AG04450 (cell line): ENCODE data around the gene TOX3. TPM values are rescaled to one million over a fixed set of nuclear protein-coding genes. Genes with fewer than 3 reads are reported as not detected.

Experiments
- CTCF ChIA-PET: fragments of 300-600, 350-600 bp; formaldehyde crosslinking; extraction: SDS; loops from one replicate; lab custom pipeline; 2022; ENCODE audit warnings: antibody characterized with exemption, inconsistent platforms; lab: Charles Lee
- POLR2A ChIA-PET: fragments of 350-600 bp; formaldehyde crosslinking; extraction: SDS; loops from one replicate; lab custom pipeline; 2021; ENCODE audit warnings: antibody characterized with exemption, inconsistent platforms; lab: Yijun Ruan, JAX
- DNase-seq: peaks from one replicate; pipeline ENCODE4 v3.0.0-alpha.2; 2011; ENCODE audit warnings: low read depth, low spot score
- H3K27ac ChIP-seq: one replicate; pipeline ENCODE4 v1.5.1; 2012; ENCODE audit warnings: low read depth, low read length, control low read depth
- H3K27me3 ChIP-seq: one replicate; pipeline ENCODE4 v1.6.0; 2012; ENCODE audit warnings: low read length; ENCODE audit not compliant: control insufficient read depth, insufficient read depth
- H3K4me3 ChIP-seq: 2 replicates; pipeline ENCODE4 v1.5.1; 2011; ENCODE audit warnings: mild to moderate bottlenecking, low read depth, low read length, control low read depth
- H3K9me3 ChIP-seq: 2 replicates; pipeline ENCODE4 v1.5.1; 2012; ENCODE audit warnings: low read length; ENCODE audit not compliant: control insufficient read depth, insufficient read depth
- polyA plus RNA-seq: library from polyadenylated mRNA; depleted of rRNA; stranded (reverse); fragments of >200 nt; gene quantifications from 2 replicates; pipeline ENCODE4 v1.2.3, GENCODE V29; 2011
- TF ChIP-seq, protein P1 (sequence below): IDR thresholded peaks from 2 replicates; pipeline ENCODE4 v1.5.1; 2011; ENCODE audit warnings: low read depth, low read length, control low read depth, inconsistent platforms

Gene TOX3
- polyA plus RNA-seq, 1 experiment = not detected

GRCh38 chr16:52586159-52586558 lies 39.2 kb upstream of the TOX3 start:
- POLR2A ChIA-PET = no interaction called here
- TF ChIP-seq, protein P1, sequence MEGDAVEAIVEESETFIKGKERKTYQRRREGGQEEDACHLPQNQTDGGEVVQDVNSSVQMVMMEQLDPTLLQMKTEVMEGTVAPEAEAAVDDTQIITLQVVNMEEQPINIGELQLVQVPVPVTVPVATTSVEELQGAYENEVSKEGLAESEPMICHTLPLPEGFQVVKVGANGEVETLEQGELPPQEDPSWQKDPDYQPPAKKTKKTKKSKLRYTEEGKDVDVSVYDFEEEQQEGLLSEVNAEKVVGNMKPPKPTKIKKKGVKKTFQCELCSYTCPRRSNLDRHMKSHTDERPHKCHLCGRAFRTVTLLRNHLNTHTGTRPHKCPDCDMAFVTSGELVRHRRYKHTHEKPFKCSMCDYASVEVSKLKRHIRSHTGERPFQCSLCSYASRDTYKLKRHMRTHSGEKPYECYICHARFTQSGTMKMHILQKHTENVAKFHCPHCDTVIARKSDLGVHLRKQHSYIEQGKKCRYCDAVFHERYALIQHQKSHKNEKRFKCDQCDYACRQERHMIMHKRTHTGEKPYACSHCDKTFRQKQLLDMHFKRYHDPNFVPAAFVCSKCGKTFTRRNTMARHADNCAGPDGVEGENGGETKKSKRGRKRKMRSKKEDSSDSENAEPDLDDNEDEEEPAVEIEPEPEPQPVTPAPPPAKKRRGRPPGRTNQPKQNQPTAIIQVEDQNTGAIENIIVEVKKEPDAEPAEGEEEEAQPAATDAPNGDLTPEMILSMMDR = no peak
- H3K27me3 ChIP-seq = no peaks in the 10 kb centered on the region

DNA sequence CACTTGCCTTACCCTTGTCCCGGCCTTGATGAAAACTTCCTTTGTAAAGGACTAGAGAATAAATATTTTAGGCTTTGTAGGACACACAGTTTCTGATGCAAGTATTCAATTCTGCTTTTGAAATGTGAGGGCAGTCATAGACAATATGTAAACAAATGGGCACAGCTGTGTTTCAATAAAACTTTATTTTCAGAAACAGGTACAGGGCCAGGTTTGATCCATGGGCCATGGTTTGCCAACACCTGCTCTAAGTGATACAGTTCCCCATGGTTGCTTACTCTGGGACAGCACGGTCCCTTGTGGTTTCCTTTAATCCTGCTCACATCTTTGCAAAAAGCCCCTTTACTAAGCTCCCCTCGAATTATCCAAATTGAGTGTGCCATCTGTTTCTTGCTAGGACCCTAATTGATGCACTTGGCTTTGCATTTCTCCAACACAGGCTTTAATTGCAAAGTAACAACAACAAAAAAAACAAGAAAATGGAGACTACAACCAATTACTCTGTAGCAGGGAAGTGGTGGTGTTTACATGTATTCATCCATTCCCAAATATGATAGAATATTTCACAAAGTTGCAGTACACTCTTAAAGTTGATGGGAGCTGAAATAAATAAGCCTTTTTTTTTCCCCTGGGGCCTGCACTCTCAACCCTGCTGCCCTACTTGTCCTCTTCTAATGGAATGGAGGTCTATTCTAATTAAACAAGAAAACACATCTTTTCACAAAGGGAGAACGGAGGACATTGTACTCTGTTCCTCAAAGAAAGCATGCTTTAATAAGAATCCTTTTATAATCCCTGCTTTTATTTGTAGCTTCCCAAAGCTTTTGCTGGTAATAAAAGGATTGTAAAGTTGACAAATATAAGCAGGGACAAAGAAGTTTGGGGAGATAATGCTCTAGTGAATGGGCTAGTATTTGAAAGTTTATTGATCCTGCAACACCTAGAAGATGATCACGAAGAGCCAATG lies 37.7 kb upstream of the TOX3 start:
- no peaks in the 10 kb centered on the region for H3K27me3 ChIP-seq
- CTCF ChIA-PET = no interaction called here
- POLR2A ChIA-PET = no interaction called here
- no peak overlapping the region for H3K4me3 ChIP-seq
- DNase-seq = no peak
- peaks cover 7% of the 10 kb centered on the region; the same call in 1 of the 2 replicates for H3K9me3 ChIP-seq
- TF ChIP-seq, protein P1 = no peak
- no peak overlapping the region for H3K27ac ChIP-seq

More at GRCh38 chr16:52586159-52586558, 39.2 kb upstream of the TOX3 start:
- no peak overlapping the region for H3K27ac ChIP-seq
- CTCF ChIA-PET = no interaction called here
- H3K9me3 ChIP-seq = peaks cover 7% of the 10 kb centered on the region; the same call in 1 of the 2 replicates
- H3K4me3 ChIP-seq = no peak overlapping the region
- DNase-seq = no peak

DNA sequence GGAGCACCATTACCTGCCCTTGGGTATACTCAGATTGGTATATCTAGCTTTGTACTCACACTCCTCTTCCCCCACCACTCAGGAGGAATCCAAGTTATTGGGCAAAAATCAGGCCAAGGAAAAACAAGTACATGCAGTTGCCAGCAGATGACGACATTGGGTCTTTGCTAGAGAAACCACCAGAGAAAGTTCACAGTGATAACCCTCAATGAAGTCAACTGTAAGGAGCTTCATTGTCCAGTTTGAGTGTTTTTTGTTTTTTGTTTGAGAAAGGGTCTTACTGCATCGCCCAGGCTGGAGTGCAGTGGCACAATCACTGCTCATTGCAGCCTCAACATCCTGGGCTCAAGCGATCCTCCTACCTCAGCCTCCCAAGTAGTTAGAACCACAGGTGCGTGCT lies 34.6 kb upstream of the TOX3 start:
- TF ChIP-seq, protein P1 = no peak
- Histone ChIP-seq H3K4me3 (no peak overlapping the region), H3K9me3 (peaks cover 3% of the 10 kb centered on the region; the same call in 1 of the 2 replicates), H3K27ac (no peak overlapping the region), H3K27me3 (no peaks in the 10 kb centered on the region)
- no peak for DNase-seq
- POLR2A ChIA-PET = no interaction called here
- CTCF ChIA-PET = no interaction called here

DNA sequence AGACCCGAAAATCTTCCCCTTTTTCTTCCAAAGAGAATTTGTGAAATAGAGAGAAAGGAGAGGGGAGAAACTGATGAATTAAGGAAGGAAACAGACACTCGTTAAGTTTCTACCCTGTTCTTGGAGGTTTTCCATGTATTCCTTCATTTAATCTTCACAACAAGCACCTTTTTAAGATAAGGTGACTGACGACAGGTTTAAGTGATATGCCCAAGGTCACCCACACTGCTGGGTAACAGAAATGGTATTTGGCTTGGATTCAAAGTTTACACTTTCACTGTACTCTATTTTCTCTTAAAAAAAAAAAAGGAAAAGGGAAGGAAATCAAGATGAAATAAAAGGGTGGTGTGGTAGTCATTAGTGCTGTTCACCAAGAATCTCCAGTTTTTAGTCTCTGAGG lies 33.5 kb upstream of the TOX3 start:
- ChIA-PET POLR2A (no interaction called here), CTCF (no interaction called here)
- TF ChIP-seq, protein P1 = no peak
- Histone ChIP-seq H3K4me3 (no peak overlapping the region), H3K27me3 (no peaks in the 10 kb centered on the region), H3K27ac (no peak overlapping the region), H3K9me3 (peaks cover 3% of the 10 kb centered on the region; the same call in 1 of the 2 replicates)
- DNase-seq = no peak

DNA sequence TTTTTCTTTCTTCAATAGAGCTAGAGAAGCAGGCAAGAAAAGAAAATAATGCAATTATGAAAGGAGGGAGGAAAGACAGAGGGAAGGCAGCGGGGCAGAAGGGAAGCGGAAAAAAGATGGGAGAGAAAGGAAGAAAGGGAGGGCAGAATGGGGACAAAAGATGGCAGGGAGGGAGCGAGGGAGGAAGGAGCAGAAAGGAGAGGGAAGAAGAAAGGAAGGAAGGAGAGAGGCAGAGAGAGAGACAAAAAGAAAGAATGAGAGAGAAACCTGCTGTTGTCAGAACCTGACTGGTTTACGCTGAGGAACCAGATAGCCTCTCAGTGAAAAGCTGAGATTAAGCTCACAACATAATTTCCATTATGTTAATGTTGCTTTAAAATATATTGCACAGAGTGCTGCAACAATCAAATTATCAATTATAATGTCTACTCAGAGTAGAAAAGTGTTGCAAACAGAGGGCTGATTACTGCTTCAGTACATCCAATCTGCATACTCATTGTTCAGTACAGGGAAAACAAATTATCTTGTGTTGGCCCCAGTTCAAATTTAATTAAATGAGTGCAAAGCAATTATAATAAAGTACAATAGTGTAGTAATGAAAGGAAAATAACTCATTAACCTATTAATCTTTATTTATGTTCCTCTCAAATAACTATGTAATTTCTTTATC lies 32.0 kb upstream of the TOX3 start:
- no peak overlapping the region for H3K27ac ChIP-seq
- H3K4me3 ChIP-seq = no peak overlapping the region
- TF ChIP-seq, protein P1 = no peak
- H3K9me3 ChIP-seq = peaks cover 4% of the 10 kb centered on the region; the same call in 1 of the 2 replicates
- no peaks in the 10 kb centered on the region for H3K27me3 ChIP-seq
- ChIA-PET POLR2A (no interaction called here), CTCF (no interaction called here)
- DNase-seq = no peak
